Activated CD4-positive, alpha-beta T cell treated with anti-CD3 and anti-CD28 coated beads, Interleukin-2, amount 50 U/mL, for 48 hours (primary cell): ENCODE data around the gene ESD.

Experiments
- DNase-seq, 2 experiments: peaks; one replicate each; pipeline ENCODE4 v3.0.0-alpha.2; 2020

Gene ESD

GRCh38 chr13:46743191-46743590 lies 53.8 kb downstream of the ESD start:
- no peak for DNase-seq

- DNase-seq = no peak
Observed at GRCh38 chr13:46739447-46740098, 57.4 kb downstream of the ESD start.

- no peak for DNase-seq
Observed at GRCh38 chr13:46738766-46739165, 58.2 kb downstream of the ESD start.

GRCh38 chr13:46738055-46738454 lies 58.9 kb downstream of the ESD start:
- DNase-seq = no peak

GRCh38 chr13:46736541-46737310 lies 60.2 kb downstream of the ESD start:
- DNase-seq = no peak

GRCh38 chr13:46735425-46735824 lies 61.5 kb downstream of the ESD start:
- DNase-seq = no peak

- no peak for DNase-seq
Observed at GRCh38 chr13:46731535-46731934, 65.4 kb downstream of the ESD start.

GRCh38 chr13:46728777-46729176 lies 68.2 kb downstream of the ESD start:
- DNase-seq = peak; percentile 21 to 40

GRCh38 chr13:46726347-46726746 lies 70.6 kb downstream of the ESD start:
- no peak for DNase-seq
